GM12892 (cell line): ENCODE measurements around the gene RPUSD4.

Experiments used
- POLR2A ChIP-seq: IDR thresholded peaks from 2 replicates; pipeline ENCODE4 v1.6.1; 2011; ENCODE audit warnings: low read depth, low read length, control low read depth
- POLR2AphosphoS5 ChIP-seq: IDR thresholded peaks from 2 replicates; pipeline ENCODE4 v1.6.1; 2011; ENCODE audit warnings: low read depth, low read length, control low read depth
- TAF1 ChIP-seq: IDR thresholded peaks from 2 replicates; pipeline ENCODE4 v1.6.1; 2011; ENCODE audit warnings: low read depth, mild to moderate bottlenecking, control low read depth, low read length, borderline replicate concordance

GRCh38 chr11:126198648-126199047 is 12.8 kb downstream of the RPUSD4 start:
- TF ChIP-seq POLR2A, result no peak
- no peak for TF ChIP-seq TAF1
- TF ChIP-seq POLR2AphosphoS5, result no peak
